Activated naive CD8-positive, alpha-beta T cell treated with anti-CD3 and anti-CD28 coated beads, Interleukin-2, amount 50 U/mL, for 16 hours (primary cell): ENCODE data around the gene C13orf46.
"Not testable (repeated sequence)": the region's sequence is repeated elsewhere in the genome, so short reads cannot be mapped to it uniquely, and the experiment has no call there.

Experiments
- DNase-seq: peaks from one replicate; pipeline ENCODE4 v3.0.0-alpha.2; 2020; ENCODE audit warnings: low read depth, low spot score

C13orf46 gene

GRCh38 chr13:113991676-113992179 lies 17.9 kb upstream of the C13orf46 start:
- DNase-seq = no peak

GRCh38 chr13:113991191-113991669 lies 17.4 kb upstream of the C13orf46 start:
- no peak for DNase-seq

GRCh38 chr13:113990321-113990837 lies 16.5 kb upstream of the C13orf46 start:
- DNase-seq = no peak

- no peak for DNase-seq
These were observed 15.9 kb upstream of the C13orf46 start for GRCh38 chr13:113989585-113990300.

DNA sequence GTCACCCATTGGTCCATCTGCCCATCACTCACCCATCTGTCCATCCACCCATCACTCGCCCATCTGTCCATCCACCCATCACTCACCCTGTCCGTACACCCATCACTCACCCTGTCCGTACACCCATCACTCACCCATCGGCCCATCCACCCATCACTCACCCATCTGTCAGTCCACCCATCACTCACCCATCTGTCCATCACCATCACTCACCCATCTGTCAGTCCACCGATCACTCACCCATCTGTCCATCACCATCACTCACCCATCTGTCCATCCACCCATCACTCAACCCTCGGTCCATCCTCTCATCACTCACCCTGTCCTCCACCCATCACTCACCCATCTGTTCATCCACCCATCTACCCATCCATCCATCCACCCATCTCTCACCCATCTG lies 15.0 kb upstream of the C13orf46 start:
- not testable (repeated sequence) for DNase-seq

GRCh38 chr13:113982296-113982661 lies 8.4 kb upstream of the C13orf46 start:
- no peak for DNase-seq

DNA sequence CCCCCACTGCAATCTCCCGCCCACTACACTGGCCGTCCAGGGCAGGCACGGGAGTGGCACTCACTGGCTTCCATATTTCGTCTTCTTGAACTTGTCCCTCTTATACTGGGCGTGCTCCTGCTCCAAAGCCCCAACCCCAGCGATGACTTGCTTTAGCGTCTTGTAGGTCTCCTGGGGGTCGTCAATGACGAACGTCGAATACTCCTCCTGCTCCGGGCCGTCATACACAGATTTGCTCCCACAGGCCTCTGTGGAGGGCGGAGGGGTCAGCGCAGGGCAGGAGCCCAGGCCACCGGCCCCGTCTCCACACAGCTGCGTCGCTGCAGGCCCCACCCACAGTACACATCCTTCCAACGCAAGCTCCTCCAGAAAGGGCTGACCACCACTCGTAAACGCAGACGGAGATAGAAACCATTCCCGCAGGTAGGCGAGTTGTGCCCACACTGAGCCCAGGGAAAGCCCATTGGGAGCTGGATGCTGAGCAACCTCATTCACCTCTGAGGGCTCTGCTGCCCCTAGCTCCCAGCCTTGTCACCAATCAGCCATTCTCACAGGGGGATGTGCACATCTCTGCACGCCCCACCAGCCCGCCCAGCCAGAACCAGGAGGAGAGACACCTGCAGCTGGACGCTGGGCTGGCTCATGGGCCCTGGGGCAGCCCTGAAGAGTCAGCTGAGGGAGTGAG lies 7.9 kb upstream of the C13orf46 start:
- no peak for DNase-seq

GRCh38 chr13:113981194-113981605 lies 7.3 kb upstream of the C13orf46 start:
- no peak for DNase-seq

- no peak for DNase-seq
These were observed 6.7 kb upstream of the C13orf46 start for GRCh38 chr13:113980489-113981064.

DNA sequence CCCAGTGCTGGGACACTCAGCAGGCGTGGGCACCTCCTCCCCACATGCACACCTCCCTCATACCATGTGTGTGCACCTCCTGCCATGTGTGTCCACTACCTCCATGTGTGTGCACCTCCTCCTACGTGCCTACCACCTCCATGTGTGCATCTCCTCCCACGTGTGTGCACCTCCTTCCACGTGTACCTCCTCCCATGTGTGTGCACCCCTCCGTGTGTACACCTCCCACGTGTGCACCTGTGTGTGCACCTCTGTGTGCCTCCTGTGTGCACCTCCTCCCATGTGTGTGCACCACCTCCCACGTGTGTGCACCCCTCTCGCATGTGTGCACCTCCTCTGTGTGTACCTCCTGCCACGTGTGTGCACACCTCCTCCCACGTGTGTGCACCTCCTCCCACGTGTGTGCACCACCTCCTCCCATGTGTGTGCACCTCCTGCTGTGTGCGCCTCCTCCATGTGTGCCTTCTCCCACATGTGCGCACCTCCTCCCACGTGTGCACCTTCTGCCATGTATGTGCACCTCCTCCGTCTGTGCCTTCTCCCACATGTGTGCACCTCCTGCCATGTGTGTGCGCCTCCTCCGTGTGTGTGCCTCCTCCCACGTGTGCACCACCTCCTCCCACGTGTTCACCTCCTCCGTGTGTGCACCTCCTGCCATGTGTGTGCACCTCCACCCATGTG lies 6.1 kb upstream of the C13orf46 start:
- DNase-seq = no peak

- no peak for DNase-seq
These were observed 5.0 kb upstream of the C13orf46 start for GRCh38 chr13:113978741-113979481.

DNA sequence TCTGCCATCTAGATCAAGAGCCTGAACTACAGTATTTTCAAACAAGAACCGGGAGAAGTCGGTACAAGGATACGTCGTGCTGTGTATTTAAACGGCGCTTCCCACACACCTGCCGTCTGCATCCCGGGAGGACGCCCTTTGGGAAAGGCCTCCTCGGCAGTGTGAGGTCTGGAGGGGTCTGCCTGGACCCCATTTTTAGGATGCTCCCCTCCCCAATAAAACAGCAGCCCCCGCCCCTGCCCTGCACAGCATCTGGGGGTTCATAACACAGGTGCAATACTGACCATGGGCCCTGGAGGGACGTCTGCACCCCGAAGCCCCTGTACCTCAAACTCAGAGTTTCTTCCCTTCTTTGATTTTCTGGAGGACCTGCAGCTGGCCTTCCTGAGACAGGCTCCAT lies 4.1 kb upstream of the C13orf46 start:
- no peak for DNase-seq

DNA sequence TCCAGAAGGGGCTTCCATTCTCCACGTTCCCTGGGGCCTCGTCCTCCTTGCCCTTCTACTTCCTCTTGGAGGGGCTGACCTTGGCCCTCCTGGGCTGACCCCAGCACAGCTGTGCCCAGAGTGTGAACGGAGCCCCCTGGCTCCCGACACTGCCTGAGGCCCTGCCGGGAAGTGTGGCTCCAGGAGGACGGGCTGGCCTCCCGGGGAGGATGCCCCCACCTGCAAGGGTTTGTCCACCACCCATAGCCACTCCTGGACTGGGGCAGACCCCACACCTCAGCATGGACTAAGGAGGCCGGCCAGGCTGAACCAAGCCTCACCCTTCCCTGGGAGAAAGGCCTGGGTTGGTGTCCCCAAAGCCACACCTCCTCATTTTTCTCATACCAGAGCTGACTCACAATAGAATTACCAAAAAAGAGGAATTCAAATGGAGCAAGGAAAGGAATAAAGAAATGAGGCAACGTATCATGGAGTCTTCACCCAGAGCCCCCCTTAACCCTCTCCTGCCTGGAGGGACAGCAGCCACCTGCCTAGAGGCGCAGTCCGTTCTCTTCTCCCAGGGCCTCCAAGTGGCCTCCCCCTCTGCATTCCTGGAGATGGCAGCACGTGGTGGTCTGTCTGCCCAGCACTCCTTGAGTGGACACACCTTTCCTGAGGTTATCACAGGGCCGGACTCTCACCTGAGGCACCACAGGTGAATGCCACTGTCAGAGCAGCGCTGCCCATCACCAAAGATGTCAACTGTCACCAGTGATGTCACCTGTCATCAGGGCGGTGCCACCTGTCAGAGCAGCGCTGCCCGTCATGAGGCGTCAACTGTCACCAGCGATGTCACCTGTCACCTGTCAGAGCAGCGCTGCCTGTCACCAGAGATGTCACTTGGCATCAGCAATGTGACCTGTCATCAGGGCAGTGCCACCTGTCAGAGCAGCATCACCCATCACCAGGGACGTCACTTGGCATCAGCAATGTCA lies 3.1 kb upstream of the C13orf46 start:
- no peak for DNase-seq

DNA sequence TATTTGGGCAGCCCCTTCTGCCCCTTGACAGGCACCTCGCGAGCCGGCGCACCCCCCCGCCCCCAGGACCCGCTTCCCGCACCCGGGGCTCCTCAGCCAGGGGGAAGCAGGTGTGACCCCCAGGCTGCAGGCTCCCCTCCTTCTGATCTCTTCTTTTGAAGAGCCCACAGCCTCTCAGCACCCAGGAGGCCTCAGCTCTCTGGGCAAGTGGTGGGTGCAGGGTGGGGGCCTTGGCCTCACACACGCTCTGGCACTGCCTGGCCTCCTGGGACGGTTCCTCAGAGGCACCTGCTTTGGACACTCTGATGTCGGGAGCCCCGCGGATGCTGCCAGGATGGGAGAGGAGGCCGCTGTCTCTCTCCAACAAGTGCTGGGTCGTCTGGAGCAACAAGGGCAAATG lies 1.5 kb upstream of the C13orf46 start:
- DNase-seq = no peak

- no peak for DNase-seq
These were observed 717 bp upstream of the C13orf46 start for GRCh38 chr13:113974304-113975281.

- DNase-seq = no peak
These were observed 1.2 kb downstream of the C13orf46 start for GRCh38 chr13:113972451-113973217.

GRCh38 chr13:113971471-113972231 lies 2.2 kb downstream of the C13orf46 start:
- no peak for DNase-seq
